ENCODE data around the gene ACBD6. TPM values are rescaled to one million over a fixed set of nuclear protein-coding genes. Genes with fewer than 3 reads are reported as not detected.
A peak's percentile ranks its signal among the peaks of the same experiment; 100 is the strongest.

The ACBD6 gene
- total RNA-seq, 1 donor from 2014 or later = 16.2 TPM

- intact Hi-C loops (cut with DNase I) = loop anchor here (5.0 kb wide), 1 partner anchor 332 kb away; no protein-coding TSS in a partner anchor
- peak; percentile 26 for ATAC-seq (ENCODE audit: poor library complexity)
- DNase-seq = no peak
These were observed 28.1 kb upstream of the ACBD6 start for GRCh38 chr1:180530501-180530900.

DNA sequence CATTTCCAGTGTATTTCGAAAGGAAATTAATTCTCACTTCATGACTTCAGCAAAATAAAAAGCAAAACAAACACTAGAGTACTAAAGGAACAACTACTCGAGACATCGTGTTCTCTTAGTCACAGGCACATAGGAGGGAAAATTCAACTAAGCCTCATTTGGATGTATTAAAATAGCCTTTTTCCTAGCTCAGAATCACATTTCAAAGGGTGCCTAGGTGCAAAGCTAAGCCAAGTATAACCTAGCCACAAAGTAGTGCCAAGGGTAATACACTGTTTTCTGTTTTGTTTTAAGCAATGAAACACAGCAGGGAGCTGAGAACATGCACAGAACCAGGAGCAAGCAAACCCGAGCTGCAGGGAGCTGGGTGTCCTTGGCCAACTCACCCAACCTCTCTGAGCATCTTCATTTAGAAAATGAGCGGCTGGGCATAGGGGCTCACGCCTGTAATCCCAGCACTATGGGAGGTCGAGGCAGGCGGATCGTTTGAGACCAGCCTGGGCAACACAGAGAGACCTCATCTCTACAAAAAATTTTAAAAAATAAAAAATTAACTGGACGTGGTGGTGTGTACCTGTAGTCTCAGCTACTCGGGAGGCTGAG lies 26.6 kb upstream of the ACBD6 start:
- no peak for ATAC-seq (ENCODE audit: poor library complexity)
- DNase-seq = no peak
- intact Hi-C loops (cut with DNase I) = loop anchor here (10.0 kb wide), 1 partner anchor 636 kb away; no protein-coding TSS in a partner anchor

- DNase-seq = no peak
- intact Hi-C loops (cut with DNase I) = loop anchor here (10.0 kb wide), 1 partner anchor 638 kb away; no protein-coding TSS in a partner anchor
- no peak for ATAC-seq (ENCODE audit: poor library complexity)
These were observed 24.8 kb upstream of the ACBD6 start for GRCh38 chr1:180527101-180527669.

DNA sequence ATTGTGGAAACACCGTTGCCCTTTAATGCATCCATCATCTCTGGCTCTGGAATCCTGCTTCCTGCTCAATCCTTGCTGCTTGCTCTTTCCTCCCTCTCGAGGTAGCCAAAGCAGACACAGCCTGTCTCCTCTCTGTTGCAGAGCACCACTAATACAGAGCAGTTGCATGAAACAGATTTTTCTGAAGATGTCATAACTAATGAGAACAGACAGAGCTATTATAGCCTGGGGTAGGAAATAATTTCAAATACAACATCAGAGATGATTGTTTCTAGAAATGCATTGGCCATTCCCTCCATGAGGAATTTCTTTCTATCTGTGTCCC lies 23.3 kb upstream of the ACBD6 start:
- DNase-seq = no peak
- intact Hi-C loops (cut with DNase I) = loop anchor here (10.0 kb wide), 1 partner anchor 639 kb away; no protein-coding TSS in a partner anchor
- ATAC-seq (ENCODE audit: poor library complexity) = no peak

DNA sequence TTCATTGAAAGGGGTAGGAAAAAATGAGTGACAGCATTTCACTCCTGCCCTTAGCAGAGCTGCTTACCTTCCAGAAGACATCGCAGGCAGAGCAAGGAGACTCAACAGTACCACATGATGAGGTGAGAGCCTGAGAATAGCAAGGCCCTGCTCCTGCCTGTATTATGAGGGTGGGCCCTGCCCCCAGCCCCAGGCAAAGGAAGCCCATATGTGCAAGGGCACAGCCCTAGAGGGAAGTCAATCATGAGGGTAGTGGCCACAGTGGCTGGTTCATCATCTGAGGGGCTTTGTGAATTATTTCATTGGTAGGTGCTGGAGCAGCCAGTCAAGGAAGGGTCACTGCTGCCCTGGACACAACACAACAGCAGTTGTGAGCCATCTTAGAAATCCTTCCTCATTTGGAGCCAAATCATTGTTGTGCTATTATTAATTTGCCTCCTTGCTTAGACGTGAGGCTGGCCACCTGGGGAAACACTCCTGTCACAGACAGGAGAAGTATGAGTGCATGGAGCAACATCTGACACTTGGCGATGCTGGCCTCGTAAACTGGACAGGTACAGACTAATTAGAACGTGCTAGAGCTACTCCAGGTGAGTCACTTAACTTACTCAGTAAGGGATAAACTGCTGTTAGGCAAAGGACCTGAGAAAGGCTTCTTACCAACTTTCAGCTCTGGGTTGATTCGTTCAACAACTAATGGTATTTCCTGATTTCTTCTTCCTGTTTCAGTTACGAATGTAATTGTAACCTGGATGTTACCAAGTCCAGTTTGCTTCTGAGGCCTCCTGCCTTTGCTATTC lies 22.7 kb upstream of the ACBD6 start:
- DNase-seq = no peak
- no peak for ATAC-seq (ENCODE audit: poor library complexity)
- intact Hi-C loops (cut with DNase I) = loop anchor here (10.0 kb wide), 1 partner anchor 640 kb away; no protein-coding TSS in a partner anchor

- intact Hi-C loops (cut with DNase I) = loop anchor here (10.0 kb wide), 1 partner anchor 640 kb away; no protein-coding TSS in a partner anchor
- DNase-seq (no peak), ATAC-seq (ENCODE audit: poor library complexity) (peak; percentile 61)
These were observed 22.0 kb upstream of the ACBD6 start for GRCh38 chr1:180524160-180524914.

GRCh38 chr1:180522213-180522515 lies 19.8 kb upstream of the ACBD6 start:
- DNase-seq = no peak
- intact Hi-C loops (cut with DNase I) = loop anchor here (10.0 kb wide), 1 partner anchor 643 kb away; no protein-coding TSS in a partner anchor
- peak; percentile 41 for ATAC-seq (ENCODE audit: poor library complexity)

DNA sequence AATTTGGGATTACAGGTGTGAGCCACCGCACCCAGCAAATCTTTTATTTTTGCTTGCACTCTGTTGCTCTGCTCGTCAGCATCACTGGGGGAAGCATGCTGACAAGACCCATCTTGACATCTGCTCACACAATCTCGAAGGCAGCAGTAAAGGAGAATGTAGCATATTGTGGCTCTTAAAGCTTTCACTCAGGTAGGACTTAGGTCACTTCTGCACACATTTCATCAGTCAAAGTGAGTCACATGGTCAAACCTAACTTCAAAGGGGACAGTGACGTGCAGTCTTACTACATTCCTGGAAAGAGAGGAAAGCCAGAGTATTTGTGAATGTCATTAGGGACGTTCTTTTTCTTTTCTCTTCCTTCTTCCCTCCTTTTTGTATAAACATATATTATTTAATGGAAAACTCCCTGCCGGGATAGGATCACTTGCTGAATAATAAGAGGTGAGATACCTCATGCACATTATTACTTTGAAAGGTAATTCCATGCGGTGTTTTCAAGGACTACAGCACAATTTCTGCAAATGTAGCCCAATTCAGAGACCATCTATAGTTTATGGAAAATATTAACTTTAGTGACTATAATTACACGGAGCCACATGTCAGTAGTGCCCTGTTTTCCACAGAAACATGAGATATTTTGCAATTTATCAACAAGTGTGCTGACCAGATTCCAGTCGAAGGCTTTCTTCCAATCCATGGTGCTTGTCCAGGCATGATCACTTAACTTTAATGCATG lies 19.3 kb upstream of the ACBD6 start:
- ATAC-seq (ENCODE audit: poor library complexity) (no peak), DNase-seq (no peak)
- intact Hi-C loops (cut with DNase I) = loop anchor here (10.0 kb wide), 1 partner anchor 643 kb away; no protein-coding TSS in a partner anchor

DNA sequence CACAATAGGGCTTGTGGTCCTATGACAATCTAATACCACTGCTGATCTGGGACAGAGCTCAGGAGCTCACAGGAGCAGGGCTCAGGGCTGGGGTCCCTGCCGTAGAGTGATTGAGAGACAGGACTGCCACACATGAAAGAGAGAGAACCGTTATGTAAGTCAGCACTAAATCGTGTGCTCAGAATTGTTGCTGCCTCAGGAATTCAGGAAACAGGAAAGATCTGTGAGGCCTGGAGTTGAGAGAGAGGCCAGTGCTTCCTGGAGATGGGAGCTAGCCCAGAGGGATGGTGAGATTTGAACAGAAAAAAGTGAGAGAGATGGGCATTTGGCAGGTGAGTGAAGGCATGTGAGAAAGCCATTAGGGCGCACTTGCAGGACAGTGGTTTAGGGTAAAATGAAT lies 17.5 kb upstream of the ACBD6 start:
- DNase-seq (no peak), ATAC-seq (ENCODE audit: poor library complexity) (no peak)
- intact Hi-C loops (cut with DNase I) = loop anchor here (5.0 to 10.0 kb wide), 2 partner anchors 342 to 645 kb away; no protein-coding TSS in a partner anchor

DNA sequence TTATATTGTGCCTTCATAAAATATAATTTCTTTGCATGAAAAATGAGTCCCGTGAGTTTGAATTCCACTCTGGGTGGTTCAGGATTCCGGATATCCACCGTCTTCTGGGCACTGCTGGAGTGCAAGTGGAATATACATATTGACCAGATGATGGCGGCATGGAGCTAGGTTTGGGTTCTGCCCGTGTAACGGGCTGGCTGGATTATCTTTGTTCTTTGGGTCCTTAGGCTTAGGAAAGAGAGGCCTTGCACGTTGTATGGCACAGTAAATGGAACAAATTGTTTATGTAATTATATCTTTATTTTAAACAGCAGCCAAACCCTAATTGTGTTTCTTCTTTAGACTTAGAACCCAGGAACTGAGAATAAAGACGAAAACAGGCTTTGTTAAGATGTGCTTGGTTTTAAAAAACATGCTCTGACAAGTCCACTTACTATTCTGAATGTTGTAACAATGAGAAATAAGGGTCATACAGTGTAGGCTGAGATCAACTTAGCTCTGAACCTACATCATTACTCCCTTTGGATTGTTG lies 13.5 kb upstream of the ACBD6 start:
- ATAC-seq (ENCODE audit: poor library complexity) (peak; percentile 98), DNase-seq (peak; percentile 58)

GRCh38 chr1:180515364-180515763 lies 13.0 kb upstream of the ACBD6 start:
- intact Hi-C loops (cut with DNase I) = loop anchor here (5.0 kb wide), 1 partner anchor 347 kb away; no protein-coding TSS in a partner anchor
- no peak for ATAC-seq (ENCODE audit: poor library complexity)
- no peak for DNase-seq

More for the DNA sequence above, 13.5 kb upstream of the ACBD6 start:
- intact Hi-C loops (cut with DNase I) = loop anchor here (5.0 kb wide), 1 partner anchor 346 kb away; no protein-coding TSS in a partner anchor

- ATAC-seq (ENCODE audit: poor library complexity) (no peak), DNase-seq (no peak)
- intact Hi-C loops (cut with DNase I) = no loop called here
These were observed 11.2 kb upstream of the ACBD6 start for GRCh38 chr1:180513531-180513930.

GRCh38 chr1:180510882-180511281 lies 8.5 kb upstream of the ACBD6 start:
- ATAC-seq (ENCODE audit: poor library complexity) (no peak), DNase-seq (no peak)
- intact Hi-C loops (cut with DNase I) = no loop called here

GRCh38 chr1:180508725-180509097 lies 6.3 kb upstream of the ACBD6 start:
- DNase-seq = no peak
- no peak for ATAC-seq (ENCODE audit: poor library complexity)
- intact Hi-C loops (cut with DNase I) = no loop called here

DNA sequence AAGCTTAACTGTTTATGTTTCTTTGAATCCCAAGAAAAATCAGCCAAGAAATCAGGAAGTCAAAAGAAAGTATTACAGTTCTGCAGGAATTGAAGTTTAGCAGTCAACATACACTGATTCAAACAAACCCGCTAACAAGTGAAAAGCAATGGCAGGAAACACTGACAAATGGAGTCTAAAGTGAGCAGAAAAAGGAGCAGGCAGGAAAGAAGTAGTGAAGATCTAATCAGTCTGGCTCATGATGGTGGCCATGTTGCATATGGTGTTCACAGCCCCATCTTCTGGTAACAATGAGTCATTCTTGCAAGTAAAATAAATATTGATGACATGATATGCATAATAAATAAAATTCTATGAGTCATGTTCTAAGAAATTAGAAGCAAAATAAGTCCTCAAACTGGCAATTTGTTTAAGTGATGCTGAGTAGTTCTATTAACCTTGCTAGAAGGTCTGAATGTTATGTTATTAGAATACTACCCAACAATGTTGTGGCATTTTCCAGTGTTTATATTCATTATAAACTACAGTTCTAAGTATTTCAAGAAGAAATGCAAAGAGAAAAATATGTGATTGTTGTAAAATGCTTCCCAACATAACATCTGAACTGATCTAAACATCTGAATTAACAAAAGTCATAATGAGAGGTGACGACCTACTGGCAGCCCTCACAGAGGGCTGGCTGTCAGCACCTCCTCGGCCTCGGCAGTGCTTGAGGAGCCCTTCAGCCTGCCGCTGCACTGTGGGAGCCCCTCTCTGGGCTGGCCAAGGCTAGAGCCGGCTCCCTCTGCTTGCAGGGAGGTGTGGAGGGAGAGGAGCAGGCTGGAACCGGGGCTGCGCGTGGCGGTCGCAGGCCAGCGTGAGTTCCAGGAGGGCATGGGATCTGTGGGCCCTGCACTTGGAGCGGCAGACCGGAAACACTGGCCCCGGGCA lies 5.7 kb upstream of the ACBD6 start:
- ATAC-seq (ENCODE audit: poor library complexity) = no peak
- intact Hi-C loops (cut with DNase I) = no loop called here
- no peak for DNase-seq

DNA sequence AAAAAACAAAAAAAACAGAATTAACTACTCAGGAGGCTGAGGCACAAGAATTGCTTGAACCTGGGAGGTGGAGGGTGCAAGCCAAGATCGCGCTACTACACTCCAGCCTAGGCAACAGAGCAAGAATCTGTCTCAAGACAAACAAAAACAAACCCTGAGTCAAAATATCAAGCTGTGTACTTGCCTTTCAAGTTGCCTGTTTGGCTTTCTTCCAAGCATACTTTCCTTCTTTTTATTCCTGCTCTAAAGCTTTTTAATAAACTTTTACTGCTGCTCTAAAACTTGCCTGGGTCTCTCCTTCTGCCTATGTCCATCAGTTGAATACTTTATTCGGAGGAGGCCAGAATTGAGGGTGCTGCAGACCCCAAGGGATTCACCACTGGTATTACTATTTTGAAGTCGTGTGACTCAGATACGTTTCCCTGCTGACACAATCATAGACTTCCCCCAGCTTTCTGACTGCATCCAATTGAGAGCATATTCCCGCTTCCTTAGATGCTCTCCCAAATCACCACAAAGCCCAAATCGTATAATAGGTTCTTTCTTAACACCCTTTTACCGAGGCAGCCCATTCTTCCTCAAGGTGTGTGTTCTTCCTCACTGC lies 3.5 kb upstream of the ACBD6 start:
- no peak for ATAC-seq (ENCODE audit: poor library complexity)
- intact Hi-C loops (cut with DNase I) = no loop called here
- DNase-seq = no peak

DNA sequence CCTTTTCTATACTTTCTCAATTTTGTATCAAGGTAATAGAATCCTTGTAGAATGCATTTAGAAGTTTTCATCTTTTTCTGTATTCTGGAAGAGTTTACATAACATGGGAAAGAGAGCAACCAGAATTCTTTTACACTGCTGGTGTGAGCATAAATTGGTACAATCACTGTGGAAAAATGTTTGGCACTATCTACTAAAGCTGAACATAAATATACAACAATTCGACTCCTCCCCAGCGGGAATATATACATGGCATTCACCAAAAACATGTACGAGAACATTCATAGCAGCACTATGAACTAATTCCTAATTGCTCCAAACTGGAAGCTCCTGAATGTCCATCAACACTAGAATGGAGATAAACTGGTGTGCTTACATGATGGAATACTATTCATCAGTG lies 1.8 kb upstream of the ACBD6 start:
- ATAC-seq (ENCODE audit: poor library complexity) (no peak), DNase-seq (no peak)
- intact Hi-C loops (cut with DNase I) = no loop called here
